ENCODE results near the gene ADAMTS10. TPM values are rescaled to one million over a fixed set of nuclear protein-coding genes. Genes with fewer than 3 reads are reported as not detected.
"Not testable (repeated sequence)": the region's sequence is repeated elsewhere in the genome, so short reads cannot be mapped to it uniquely, and the experiment has no call there.

Gene ADAMTS10
- total RNA-seq, 4 donors from 2014 or later: 16.7 to 46.7 (median 22.5) TPM

GRCh38 chr19:8573316-8573715 is 37.2 kb downstream of the ADAMTS10 start:
- DNase-seq (ENCODE audit: low spot score): no peak
- ATAC-seq (ENCODE audit: low FRiP score): no peak
- no peak for TF ChIP-seq CTCF (IDR thresholded peaks at IDR 0.05)

- TF ChIP-seq CTCF (IDR thresholded peaks at IDR 0.05): no peak
- ATAC-seq (ENCODE audit: low FRiP score) (no peak), DNase-seq (ENCODE audit: low spot score) (no peak)
Observed at GRCh38 chr19:8571006-8571411, 39.5 kb downstream of the ADAMTS10 start.

GRCh38 chr19:8569066-8569771 is 41.3 kb downstream of the ADAMTS10 start:
- ATAC-seq (ENCODE audit: low FRiP score) (no peak), DNase-seq (ENCODE audit: low spot score) (no peak)
- no peak for TF ChIP-seq CTCF (IDR thresholded peaks at IDR 0.05)

- no peak for TF ChIP-seq CTCF (IDR thresholded peaks at IDR 0.05)
- DNase-seq (ENCODE audit: low spot score) (no peak), ATAC-seq (ENCODE audit: low FRiP score) (peak; percentile 27)
Observed at GRCh38 chr19:8567522-8568172, 42.9 kb downstream of the ADAMTS10 start.

- no peak for ATAC-seq (ENCODE audit: low FRiP score)
- TF ChIP-seq CTCF (IDR thresholded peaks at IDR 0.05): no peak
Observed at GRCh38 chr19:8566855-8567254, 43.7 kb downstream of the ADAMTS10 start.

GRCh38 chr19:8564866-8565265 is 45.6 kb downstream of the ADAMTS10 start:
- ATAC-seq (ENCODE audit: low FRiP score); DNase-seq (ENCODE audit: low spot score): not testable (repeated sequence)

More at GRCh38 chr19:8566855-8567254, 43.7 kb downstream of the ADAMTS10 start:
- DNase-seq (ENCODE audit: low spot score): no peak

- DNase-seq (ENCODE audit: low spot score): no peak
- TF ChIP-seq CTCF (IDR thresholded peaks at IDR 0.05): no peak
- no peak for ATAC-seq (ENCODE audit: low FRiP score)
Observed at GRCh38 chr19:8561075-8561764, 49.3 kb downstream of the ADAMTS10 start.

Measured in omental fat pad (tissue), 4 donors.